GM20000 (cell line): ENCODE measurements around the gene MS4A14.

ENCODE experiments used
- DNase-seq: peaks from one replicate; pipeline ENCODE4 v3.0.0; 2012; ENCODE audit warnings: low spot score
- TF ChIP-seq, protein P1 (sequence below): IDR thresholded peaks from 2 replicates; pipeline ENCODE4 v1.5.1; 2012; ENCODE audit warnings: mild to moderate bottlenecking, control low read depth; ENCODE audit errors: extremely low read depth, missing control alignments

The MS4A14 gene

DNA sequence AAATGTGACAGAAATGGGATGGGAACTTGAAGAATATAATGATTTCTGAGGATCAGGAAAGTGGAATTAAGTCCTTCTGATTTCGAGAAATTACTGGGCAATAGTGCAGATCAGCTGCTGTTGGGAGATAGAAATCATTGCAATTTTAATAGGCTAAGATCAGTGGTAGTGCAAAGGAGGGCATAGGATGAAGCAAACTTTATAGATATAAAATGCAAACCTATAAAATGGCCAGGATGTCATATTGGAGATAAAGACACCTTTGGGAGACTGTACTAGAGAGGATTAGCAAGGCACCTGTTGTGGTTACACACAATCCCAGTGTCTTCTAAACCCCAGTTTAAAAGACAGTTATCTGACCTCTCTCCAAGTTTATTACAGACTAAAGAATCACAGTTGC lies 24.4 kb upstream of the MS4A14 start:
- DNase-seq, result no peak
- TF ChIP-seq, protein P1, sequence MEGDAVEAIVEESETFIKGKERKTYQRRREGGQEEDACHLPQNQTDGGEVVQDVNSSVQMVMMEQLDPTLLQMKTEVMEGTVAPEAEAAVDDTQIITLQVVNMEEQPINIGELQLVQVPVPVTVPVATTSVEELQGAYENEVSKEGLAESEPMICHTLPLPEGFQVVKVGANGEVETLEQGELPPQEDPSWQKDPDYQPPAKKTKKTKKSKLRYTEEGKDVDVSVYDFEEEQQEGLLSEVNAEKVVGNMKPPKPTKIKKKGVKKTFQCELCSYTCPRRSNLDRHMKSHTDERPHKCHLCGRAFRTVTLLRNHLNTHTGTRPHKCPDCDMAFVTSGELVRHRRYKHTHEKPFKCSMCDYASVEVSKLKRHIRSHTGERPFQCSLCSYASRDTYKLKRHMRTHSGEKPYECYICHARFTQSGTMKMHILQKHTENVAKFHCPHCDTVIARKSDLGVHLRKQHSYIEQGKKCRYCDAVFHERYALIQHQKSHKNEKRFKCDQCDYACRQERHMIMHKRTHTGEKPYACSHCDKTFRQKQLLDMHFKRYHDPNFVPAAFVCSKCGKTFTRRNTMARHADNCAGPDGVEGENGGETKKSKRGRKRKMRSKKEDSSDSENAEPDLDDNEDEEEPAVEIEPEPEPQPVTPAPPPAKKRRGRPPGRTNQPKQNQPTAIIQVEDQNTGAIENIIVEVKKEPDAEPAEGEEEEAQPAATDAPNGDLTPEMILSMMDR, result no peak

DNA sequence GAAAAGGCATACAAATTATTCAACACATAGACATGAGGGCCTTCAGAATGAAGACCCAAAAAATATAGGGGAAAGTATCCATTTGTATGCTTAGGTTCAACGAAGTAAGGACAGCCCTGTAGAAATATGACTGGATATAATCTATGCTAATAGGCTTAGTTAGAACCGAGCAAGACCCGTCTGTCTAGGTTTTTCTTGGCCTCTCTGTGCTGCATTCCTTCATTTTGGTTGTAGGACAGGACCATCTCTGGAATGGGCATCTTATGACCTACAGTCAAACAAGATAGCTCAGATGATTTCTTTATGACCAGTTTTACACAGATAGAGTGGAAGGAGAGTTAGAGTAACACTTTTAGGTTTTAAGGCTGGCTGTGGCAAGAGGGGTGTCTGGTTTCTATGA lies 23.5 kb upstream of the MS4A14 start:
- DNase-seq, result no peak
- TF ChIP-seq, protein P1, result no peak

DNA sequence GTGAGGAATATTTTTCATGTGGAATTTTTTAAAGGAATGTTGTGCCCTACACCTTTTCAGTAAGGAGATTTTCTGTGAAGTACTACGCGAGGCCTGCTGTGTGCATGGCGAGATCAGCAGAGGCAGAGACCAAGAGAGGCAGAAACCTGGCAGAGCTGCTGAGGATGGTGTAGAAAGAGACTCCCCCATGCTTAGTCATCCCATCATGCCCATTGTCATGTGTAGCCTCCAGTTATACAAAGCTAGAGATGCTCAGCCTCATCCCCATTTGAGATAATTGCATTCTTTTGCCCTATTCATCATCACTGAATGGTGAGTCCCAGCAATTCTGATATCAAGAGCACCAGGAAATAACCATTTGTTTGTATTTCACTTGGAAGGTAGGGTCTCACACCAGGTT lies 20.9 kb upstream of the MS4A14 start:
- TF ChIP-seq, protein P1, result no peak
- DNase-seq, result no peak

DNA sequence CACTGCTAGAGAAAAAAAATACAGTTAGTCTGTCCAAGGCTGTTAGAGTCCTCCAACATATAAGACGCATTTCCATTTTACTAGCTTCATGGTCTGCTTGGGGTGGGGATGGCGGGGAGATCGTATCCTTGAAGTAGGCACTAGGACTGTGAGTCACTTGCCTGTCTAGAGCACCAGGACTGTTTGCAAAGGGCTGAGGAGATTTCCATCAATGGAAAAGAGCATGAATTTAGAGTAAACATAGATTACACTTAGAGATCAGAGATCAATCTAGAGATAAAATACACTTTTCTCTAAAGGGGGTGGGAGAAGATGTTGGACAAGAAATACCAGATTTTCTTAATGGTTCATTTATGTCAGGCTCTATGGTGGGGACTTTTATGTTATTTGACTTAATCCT lies 19.7 kb upstream of the MS4A14 start:
- TF ChIP-seq, protein P1, result no peak
- no peak for DNase-seq

DNA sequence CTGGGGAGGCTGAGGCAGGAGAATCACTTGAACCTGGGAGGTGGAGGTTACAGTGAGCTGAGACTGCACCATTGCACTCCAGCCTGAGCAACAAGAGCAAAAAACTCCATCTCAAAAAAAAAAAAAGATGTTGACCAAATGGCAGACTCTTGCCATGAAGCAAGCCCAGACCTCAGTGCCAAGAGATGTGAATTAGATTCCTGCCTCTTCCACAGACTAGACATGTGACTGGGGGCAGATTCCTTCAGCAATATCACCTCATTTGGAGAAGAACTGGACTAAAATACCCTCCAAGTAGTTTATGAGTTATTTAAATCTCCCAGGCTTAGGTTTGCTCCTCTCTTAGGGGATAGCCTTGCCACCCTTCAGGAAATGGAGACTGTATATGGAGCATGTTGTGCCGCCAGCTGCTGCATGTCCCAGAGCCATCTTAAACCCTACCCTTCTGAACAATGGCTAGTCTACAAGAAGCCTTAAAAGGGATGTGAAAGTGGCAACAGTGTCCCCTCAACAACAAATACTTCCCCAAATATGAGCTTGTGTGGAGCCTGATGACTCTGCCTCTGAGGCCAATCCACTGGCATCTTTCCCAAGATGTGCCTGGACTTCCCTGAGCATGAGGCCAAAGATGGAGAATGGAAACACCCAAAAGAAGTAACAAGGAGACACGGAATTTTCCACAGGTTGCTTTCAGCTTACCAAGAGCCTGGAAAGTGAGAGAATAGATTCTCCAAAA lies 18.7 kb upstream of the MS4A14 start:
- DNase-seq, result peak; percentile 39
- TF ChIP-seq, protein P1, result no peak

DNA sequence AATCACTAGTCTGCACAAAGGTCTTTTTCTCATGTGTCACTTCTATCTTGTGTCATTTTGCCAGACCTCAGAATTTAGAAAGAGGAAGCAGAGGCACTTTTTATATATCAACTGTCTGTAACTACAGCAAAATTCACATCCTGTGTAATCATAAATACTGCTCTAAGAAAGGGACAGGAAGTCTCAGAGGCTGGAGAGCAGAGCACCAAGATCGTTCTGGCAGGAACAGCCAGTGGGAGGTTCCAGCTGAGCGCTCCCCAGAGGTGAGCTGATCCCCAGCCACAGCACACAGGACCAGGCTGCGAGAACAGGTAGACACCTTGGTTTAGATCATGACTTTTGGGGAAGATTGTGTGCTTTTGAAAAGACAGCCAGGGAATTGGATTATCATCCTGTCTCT lies 17.9 kb upstream of the MS4A14 start, which contains the start of gene MS4A7:
Gene MS4A7, plus strand, starts transcription at position 179 of the 400 bp plus-strand sequence. CDS start 4,610 bp downstream, outside the sequence.
- DNase-seq, result peak; percentile 69

DNA sequence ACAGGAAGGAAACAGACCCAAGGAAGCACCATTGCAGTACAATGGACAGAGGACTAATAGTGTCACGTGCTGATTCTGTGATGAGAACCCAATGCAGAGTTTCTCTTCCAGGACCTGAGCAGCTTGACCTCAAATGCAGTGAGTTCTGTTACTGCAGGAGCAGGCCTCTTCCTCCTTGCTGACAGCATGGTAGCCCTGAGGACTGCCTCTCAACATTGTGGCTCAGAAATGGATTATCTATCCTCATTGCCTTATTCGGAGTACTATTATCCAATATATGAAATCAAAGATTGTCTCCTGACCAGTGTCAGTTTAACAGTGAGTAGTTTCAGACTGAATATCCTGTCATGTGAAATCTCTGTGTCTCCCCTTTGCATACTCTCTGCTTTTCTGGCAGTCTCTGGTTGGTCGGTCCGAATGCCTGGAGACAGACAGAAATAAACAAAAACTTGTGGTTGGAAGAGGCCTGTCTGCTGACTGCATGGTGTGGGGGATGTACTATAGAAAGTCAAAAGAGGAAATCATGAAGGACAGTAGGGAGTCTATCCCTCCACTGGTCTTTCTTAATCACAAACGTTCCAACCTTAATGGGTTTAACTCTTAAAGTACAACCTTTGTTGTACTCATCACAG lies 6.9 kb upstream of the MS4A14 start:
- TF ChIP-seq, protein P1, result no peak
- DNase-seq, result peak; percentile 47

More for the DNA sequence above, 17.9 kb upstream of the MS4A14 start, which contains the start of gene MS4A7:
- TF ChIP-seq, protein P1, result no peak
